AG04449 (cell line): ENCODE measurements around the gene DPT.

ENCODE experiments used
- CTCF ChIA-PET: fragments of 350-600 bp; formaldehyde crosslinking; extraction: SDS; loops from one replicate; lab custom pipeline; 2021; ENCODE audit warnings: antibody characterized with exemption; lab: Yijun Ruan, JAX
- POLR2A ChIA-PET: fragments of 400-600, 350-600 bp; formaldehyde crosslinking; extraction: SDS; loops from one replicate; lab custom pipeline; 2020; ENCODE audit warnings: antibody characterized with exemption, inconsistent platforms; lab: Yijun Ruan, JAX
- DNase-seq: peaks from one replicate; pipeline ENCODE4 v3.0.0-alpha.2; 2010; ENCODE audit warnings: low read depth, low spot score
- H3K4me3 ChIP-seq: 2 replicates; pipeline ENCODE4 v1.5.1; 2011; ENCODE audit warnings: low read depth, mild to moderate bottlenecking, control low read depth, low read length
- TF ChIP-seq, protein P1 (sequence below): IDR thresholded peaks from one replicate; pipeline ENCODE4 v1.5.1; 2011; ENCODE audit warnings: mild to moderate bottlenecking, moderate library complexity, low read length, control low read depth, inconsistent platforms; ENCODE audit not compliant: insufficient read depth; ENCODE audit errors: missing control alignments

DPT gene

DNA sequence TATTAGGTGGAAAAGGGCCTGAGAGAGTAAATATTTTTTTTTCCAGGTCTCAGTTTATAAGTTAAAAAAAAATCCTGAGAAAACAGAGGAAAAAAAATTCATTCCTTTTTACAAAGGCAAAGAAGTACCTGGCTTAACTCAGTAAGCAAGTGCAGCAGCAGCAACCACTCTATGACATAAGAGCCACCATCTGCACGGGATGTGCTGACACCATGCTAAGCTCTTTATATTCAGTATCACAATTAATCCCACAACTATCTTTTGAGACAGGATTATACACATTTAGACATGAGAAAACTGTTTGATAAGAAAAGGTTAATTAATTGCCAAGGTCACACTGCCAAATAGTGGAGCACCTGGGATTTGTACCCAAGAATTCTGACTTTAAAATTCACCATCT is 13.4 kb upstream of the DPT start:
- TF ChIP-seq, protein P1, sequence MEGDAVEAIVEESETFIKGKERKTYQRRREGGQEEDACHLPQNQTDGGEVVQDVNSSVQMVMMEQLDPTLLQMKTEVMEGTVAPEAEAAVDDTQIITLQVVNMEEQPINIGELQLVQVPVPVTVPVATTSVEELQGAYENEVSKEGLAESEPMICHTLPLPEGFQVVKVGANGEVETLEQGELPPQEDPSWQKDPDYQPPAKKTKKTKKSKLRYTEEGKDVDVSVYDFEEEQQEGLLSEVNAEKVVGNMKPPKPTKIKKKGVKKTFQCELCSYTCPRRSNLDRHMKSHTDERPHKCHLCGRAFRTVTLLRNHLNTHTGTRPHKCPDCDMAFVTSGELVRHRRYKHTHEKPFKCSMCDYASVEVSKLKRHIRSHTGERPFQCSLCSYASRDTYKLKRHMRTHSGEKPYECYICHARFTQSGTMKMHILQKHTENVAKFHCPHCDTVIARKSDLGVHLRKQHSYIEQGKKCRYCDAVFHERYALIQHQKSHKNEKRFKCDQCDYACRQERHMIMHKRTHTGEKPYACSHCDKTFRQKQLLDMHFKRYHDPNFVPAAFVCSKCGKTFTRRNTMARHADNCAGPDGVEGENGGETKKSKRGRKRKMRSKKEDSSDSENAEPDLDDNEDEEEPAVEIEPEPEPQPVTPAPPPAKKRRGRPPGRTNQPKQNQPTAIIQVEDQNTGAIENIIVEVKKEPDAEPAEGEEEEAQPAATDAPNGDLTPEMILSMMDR, result no peak
- no peak overlapping the region for H3K4me3 ChIP-seq
- DNase-seq, result no peak
- ChIA-PET CTCF (no interaction called here), POLR2A (no interaction called here)

DNA sequence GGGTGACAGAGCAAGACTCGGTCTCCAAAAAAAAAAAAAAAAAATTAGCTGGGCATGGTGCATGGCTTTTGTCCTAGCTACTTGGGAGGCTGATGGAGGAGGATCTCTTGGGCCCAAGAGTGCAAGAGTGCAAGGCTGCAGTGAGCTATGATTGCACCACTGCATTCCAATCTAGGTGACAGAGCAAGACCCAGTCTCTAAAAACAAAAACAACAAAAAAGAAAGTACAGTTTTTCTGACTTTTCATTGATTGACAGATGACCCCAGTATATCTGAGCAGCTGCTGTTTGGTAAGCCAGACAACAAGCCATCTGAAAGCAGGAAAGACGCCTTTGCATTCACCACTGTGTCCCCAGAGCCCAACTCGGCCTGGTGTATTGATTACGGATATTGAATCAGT is 10.9 kb upstream of the DPT start:
- ChIA-PET POLR2A (no interaction called here), CTCF (no interaction called here)
- H3K4me3 ChIP-seq, result no peak overlapping the region

DNA sequence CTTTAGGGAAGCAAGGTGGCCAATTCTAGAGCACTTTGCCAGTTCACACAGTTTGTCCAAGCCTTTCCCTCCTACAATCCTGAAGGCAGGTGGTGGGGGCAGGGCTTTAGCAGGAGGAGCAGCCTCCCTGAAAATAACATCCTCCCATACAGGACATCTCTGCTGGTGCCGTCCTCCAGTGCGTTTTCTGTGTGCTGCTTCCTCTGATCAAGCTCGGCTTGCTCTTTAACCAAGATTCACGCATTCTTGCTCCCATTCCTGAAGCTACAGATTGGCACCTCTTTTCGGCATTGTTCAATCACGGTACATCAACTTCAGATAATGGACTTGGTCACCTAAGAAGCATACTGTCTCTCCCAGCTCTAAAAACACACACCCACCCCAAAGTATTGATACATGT is 7.5 kb upstream of the DPT start:
- CTCF ChIA-PET, result no interaction called here
- no peak overlapping the region for H3K4me3 ChIP-seq
- no peak for DNase-seq
- POLR2A ChIA-PET, result no interaction called here
- TF ChIP-seq, protein P1, result no peak

More for the DNA sequence above, 10.9 kb upstream of the DPT start:
- TF ChIP-seq, protein P1, result no peak
- no peak for DNase-seq

DNA sequence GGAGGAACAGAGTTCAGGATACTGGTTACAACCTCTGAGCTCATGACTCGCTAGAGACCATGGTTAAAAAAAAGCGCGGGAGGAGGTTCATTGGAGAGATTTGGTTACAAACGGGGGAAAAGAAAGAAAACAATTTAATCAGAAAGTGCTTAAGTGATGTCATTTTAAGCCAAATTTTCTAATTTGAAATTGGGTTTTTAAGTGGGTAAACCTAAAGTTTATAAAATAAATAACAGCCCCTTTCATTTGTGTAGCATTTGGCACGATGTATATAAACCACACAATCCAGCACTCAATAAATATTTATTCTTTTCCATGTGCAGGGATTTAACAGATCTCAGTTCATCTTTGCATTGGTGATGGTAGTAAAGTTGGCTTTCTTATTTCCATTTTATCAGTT is 7.0 kb upstream of the DPT start:
- CTCF ChIA-PET, result no interaction called here

DNA sequence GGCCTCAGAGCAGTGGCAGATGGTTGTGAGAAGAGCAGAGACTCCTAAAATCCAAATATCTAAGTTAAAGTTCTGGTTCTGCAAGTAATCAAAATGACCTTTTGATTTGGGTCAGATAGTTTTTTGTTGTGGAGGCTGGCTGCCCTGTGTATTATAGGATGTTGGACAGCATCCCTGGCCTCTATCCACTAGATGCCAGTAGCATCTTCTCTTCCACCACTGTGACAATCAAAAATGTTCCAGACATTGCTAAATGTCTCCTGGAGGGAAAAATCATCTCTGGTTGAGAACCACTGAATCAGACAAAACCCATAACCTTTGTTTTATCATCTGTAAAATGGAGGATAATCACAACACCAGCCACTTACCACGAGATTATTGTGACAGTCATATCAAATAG is 5.9 kb upstream of the DPT start:
- CTCF ChIA-PET, result no interaction called here
- no peak for DNase-seq
- no peak overlapping the region for H3K4me3 ChIP-seq
- POLR2A ChIA-PET, result no interaction called here
- TF ChIP-seq, protein P1, result no peak

More for the DNA sequence above, 7.0 kb upstream of the DPT start:
- POLR2A ChIA-PET, result no interaction called here
- TF ChIP-seq, protein P1, result no peak
- DNase-seq, result no peak
- no peak overlapping the region for H3K4me3 ChIP-seq

DNA sequence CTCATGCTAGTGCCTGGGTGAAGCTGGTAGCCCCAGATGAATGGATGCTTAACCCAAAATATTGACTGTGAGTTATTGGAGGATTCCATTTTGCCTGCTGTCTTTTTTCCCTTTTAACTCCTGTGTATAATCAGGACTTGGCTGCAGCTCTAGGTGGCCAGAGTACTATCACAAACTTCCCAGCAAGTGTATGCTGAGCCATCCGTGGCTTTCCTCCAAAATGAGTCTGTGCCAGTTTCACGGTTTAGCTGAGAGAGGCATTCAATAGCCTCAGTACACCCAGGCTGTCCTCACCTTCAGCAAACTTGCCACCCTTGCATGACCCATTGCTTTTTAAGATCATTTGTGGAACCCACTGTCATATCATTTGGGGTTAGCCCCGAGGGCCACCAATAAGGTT is 5.3 kb upstream of the DPT start:
- ChIA-PET POLR2A (no interaction called here), CTCF (no interaction called here)
- TF ChIP-seq, protein P1, result no peak
- no peak for DNase-seq
- H3K4me3 ChIP-seq, result no peak overlapping the region
